Middle frontal gyrus (tissue), 1 donor: ENCODE results near the gene CABP1.

Experiments used
- DNase-seq: peaks from one replicate; pipeline ENCODE4 v3.0.0-alpha.2; 2015; ENCODE audit warnings: low spot score; ENCODE audit errors: extremely low spot score

Gene CABP1

DNA sequence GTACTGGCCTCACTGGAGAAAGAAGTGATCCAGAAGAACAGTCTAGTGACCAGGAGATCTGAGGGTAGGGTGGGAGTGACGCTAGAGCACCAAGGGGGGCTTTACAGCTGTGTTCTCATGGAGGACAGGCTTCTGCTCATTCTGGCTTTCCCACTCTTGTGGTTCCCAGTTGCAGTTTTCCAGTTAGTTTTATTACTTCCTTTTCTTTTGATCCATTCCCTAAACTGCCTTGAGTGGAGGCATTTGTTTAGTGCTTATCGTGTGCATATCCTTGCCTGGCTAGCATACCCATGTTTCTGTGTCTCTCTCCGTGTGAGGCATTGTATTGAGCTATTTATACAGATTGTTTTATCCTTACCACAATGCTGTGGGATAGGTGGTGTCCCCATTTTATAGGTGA lies 50.6 kb downstream of the CABP1 start:
- DNase-seq = no peak

DNA sequence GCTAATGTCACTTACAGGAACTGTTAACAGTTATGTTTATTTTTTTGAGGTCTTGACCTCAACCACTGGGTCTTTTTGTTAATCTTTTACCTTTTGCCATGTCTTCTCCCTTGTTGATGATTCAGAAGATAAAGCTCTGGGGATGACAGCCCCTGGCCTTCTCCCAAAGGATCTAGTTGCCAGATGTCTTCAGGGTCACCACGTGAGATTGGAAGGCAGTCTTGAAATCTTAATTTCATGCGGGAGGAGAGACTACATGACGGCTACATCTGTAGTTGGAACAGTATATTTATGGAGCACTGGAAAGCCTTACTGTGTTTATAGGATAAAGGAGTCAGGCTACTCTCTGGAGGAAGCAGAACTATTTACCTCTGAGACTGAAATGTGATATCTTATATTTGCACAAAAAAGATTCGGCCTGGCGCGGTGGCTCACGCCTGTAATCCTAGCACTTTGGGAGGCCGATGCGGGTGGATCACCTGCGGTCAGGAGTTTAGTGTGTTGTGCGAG lies 52.2 kb downstream of the CABP1 start:
- no peak for DNase-seq

DNA sequence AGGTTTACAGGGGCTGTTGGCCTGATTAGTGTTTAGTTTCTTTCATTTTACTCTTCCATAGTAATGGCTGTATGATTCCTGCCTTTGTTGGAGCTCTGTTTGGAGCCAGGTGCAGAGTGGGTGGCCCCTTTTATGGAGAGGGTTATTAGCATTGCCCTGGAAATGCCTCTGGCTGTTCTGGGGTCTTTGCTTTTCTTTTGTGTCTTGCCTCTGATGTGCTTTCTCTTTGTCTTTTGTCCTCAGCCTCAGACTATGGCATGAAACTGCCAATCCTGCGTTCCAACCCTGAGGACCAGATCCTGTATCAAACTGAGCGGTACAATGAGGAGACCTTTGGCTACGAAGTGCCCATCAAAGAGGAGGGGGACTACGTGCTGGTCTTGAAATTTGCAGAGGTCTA lies 53.4 kb downstream of the CABP1 start:
- no peak for DNase-seq

DNA sequence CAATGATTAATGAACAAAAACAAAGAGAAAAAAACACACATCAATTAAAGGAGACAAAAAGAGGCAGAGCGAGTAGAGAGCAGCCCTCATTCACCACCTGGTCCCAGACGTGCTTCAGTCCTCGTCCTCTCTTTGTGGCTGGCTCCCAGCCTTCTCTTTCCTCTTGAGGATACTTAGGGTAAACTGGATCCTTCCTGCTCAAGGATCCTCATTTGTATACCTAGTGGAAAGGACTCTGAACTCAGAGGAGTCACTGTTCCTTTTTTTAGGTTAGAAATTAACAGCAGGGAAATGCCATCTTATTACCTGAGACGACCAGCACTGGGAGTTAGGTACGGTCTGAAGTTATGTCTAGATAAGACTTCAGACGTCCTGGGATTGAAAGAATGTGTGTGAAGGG lies 56.2 kb downstream of the CABP1 start:
- no peak for DNase-seq

DNA sequence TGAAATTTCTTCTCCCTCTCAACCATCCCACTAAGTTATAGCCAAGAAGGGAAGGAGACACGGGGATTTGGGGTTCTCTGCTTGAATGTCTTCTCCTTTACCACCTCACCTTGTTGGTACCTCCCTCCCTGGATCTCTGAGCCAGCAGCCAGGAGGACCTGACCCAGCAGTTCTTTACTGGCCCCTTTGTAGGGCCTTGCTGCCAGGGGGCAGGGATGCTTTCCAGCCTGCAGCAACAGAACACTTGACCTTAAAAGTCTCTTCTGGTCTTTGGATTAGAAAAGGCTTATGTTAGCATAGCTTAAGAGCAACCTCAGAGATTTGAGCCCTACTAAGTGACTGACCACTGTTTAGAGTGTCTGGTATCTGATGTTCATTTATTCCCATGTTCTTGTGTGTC lies 56.9 kb downstream of the CABP1 start:
- DNase-seq = no peak

DNA sequence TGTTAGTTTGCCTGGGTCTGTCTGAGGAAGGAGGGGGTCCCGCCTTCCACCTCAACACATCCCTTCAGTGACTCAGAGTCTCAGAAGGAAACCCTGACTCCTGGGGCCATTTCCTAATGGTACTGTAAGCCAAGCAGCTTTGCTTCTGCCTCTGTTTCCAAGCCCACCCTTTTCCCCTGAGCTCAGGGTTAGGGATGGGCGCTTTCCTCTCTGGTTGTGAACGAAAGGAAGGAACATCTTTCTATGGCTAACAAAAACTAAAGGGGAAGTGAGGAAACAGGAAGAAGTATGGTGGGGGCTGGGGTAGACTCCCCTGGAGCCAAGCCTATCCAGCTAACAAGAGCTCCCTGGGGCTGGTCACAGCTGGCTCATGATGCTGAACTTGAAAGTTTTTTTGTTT lies 58.2 kb downstream of the CABP1 start:
- no peak for DNase-seq

DNA sequence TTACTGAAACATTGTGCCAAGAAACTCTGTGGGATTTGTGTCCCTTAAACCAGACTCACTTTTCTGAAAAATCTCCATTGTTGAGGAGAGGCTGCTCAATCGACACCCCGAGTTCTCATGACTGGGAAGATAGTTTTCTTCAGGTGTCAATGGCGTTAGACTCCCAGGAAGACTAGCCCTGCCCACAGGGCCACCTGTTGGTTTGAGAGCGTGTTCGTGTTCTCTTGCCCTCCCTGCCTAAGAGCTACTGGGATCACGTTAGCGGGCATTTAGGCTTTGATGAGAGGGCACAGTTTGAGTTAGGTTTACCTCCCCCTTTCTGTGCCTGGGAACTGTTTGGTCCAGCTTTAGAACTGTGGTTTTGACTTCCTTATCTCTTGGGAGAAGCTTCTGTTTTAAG lies 59.1 kb downstream of the CABP1 start:
- DNase-seq = no peak

DNA sequence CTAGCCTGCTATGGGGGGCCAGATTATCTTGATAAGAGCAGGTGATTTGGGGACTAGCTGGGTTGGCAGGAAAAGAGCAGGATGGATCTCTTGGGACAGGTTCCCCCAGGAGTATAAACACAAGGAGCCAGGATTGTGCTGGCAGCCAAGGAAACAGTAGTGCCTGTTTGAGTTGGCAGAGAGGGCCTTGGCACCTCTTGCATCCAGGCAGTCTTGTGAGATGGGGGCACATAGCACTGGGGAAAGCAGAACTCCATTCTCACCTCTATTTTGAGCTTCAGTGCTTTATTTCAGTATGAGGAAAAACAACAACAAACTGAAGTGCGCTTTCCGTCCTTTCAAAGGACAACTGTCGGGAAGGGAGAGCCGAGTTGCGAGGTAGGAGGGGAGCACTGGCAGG lies 60.5 kb downstream of the CABP1 start:
- no peak for DNase-seq

DNA sequence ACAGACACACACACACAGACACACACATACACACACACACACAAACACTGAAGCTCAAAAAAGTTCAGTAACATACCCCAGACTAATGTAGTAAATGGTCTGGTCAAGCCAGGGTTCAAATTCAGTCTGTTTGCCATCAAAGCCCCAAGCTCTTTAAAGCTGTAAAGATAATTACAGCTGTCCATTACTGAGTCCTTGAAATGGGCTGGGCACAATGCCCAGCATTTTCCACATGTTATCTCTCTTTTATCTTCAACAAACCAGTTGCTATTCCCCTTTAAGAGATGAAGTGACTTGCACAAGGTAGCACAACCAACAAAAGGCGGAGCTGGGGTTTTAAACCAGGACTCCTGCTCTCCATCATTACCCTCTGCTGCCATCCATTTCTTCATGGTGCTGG lies 62.2 kb downstream of the CABP1 start:
- no peak for DNase-seq

DNA sequence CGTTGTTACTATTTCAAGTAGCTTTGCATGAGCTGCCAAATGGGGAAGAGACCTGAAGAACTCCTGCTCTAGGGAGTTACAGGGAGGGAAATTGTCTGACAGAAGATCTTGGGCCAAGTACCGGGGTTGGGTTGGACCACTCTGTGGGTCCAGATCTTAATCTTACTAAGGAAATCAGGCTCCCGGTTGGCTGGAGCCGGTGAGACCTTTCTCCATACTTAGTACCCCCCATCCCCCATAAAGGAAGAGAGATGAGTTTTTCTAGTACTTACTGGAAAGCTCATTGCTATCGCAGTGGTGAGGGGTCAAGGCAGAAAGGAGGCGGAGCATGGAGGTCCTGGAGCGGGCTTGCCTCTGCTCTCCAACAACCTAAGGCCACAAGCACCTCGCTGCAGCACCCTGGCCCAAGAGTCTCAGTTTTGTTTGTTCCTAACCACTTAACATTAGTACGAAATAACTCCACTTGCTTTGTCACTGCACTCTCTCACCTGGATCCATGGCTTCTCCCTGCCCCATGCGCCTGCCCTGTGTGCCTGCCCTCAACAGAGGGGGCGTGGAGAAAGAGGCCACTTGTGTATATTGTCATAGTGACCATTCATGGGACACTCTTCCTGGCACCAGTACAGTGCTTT lies 63.0 kb downstream of the CABP1 start:
- no peak for DNase-seq

DNA sequence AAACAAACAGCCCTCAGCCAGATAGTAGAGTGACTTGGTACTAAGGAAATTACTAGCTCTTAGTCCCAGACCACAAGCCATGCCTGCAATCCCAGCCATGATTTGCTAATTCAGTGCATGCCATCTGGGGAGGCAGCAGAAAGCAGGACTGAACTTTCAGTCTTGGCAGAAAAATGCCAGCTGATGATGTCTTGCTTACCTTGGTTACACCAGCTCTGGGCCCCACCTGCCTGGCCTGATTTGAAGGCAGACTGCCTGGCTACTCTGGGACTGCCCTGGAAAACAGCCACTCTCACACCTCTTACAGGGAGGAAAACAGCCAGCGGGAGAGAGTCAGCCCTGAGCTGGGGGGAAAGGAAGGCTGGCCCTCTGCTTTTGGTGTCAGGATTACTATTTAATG lies 65.2 kb downstream of the CABP1 start:
- DNase-seq = no peak

DNA sequence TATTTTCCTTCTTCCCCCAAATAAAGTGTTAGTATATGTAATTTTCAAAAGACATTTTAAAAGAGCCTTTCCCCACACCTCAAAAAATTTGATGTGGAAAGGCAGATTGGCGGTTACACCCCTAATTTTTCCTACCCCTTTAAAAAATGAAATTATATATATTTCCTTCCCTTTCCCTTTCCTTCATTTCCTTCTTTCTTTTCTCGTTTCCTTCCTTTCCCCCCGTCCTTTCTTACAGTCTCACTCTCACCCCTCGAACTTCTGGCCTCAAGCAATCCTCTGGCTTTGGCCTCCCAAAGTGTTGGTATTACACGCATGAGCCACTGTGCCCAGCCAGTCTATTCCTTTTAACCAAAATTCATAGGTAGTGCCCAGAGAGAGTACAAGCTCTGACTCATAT lies 65.6 kb downstream of the CABP1 start:
- no peak for DNase-seq

DNA sequence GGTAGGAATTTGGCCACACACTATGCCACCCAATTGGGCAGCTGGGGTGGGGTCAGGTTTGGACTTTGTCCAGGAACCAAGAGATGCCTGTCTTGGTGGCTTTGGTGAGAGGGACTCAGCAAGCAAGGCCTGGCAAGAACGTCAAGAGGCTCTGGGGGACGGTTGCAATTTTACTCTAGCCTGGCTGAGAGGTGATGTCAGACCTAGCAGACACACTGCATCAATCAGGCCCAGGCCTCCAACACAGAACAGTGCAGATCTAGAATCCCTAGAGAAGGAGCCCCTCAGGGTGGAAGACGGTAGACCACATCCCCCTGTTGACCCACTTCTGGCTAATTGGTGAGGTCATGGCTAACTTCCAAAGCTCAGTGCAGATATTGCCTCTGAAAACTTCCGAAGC lies 68.2 kb downstream of the CABP1 start:
- DNase-seq = no peak

DNA sequence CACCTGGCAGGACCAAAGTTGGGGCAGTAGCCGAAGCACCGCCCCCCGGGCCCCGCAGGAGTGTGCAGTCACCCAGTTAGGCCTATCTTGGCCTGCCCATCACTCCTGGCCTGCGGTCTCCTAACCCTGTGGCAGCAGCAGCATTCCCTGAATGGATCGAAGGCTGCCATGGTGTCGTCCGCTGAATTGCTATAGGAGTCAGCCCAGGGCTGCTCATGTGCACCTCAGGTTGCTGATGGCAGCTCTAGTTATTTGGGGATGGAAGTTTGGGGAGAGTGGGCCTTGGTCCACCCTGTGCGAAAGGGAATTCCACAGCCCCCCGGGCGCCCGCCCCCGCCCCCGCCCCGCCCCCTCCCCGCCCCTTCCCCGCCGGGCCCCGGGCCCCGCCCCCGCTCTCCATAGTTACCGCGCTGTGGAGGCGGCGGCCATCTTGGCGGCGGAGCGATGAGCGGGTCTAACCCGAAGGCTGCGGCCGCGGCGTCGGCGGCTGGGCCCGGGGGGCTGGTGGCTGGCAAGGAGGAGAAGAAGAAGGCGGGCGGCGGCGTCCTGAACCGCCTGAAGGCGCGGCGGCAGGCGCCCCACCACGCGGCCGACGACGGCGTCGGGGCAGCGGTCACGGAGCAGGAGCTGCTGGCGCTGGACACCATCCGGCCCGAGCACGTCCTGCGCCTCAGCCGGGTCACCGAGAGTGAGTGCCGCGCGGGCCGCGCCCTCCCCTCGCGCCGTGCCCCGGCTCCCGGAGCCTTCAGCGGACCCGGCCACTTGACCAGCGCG lies 69.8 kb downstream of the CABP1 start, which contains the start of gene UNC119B:
TSS of gene UNC119B (plus strand) at position 428 of the 774 bp plus-strand sequence. CDS start at position 445, 17 bp downstream.
- DNase-seq = peak; percentile 56

DNA sequence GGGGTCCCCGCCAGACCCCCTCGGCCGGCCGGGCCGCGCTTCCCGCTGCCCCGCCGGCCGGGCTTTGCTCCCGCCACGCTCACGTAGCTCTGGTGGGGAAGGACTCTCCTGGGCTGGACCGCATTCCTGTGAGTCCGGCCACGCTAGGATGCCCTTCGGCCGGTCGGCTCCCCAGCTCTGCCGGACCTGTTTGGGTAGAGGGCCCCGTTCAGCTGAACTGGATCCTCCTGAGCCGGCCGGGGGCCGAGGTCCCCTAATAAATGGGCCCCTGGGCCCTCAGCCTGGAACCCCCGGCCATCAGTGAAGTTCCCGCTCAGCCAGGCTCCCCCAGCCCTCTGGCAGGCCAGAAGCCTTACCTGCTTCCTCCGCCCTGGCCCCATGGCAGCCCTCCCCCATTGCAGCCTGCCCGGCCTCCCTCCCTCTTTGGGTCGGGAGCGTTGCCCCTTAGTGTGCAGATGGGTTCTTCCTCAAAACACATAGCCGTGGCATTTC lies 70.4 kb downstream of the CABP1 start:
- DNase-seq = no peak

DNA sequence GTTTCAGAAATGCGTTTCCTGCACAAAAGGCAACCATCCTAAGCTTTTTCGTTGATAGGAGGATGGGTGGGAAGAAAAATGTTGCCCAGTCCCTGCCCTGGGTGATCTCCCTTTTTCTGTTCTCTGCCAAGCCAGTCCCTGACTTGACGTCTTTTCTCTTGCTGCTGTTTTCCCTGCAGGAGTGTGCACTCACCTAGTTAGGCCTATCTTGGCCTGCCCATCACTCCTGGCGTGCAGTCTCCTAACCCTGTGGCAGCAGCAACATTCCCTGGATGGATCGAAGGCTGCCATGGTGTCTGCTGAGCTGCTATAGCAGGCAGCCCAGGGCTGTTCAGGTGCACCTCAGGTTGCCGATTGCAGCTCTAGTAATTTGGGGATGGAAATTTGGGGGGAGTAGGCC lies 71.0 kb downstream of the CABP1 start:
- no peak for DNase-seq

DNA sequence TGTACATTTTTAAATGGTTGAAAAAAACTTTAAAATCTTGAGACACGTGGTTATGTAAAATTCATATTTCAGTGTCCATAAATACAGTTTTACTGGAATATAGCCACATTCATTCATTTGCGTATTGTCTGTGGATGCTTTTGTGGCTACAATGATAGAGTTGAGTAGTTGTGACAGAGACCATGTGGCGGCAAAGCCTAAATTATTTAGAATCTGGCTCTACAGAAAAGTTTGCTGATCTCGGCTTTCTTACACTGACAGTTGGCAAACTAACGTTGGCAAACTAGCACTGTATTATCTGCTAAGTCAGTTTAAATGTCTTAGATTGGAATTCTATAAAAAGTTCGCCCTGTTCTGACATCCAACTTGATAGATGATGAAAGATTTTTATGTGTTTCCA lies 72.2 kb downstream of the CABP1 start:
- no peak for DNase-seq

DNA sequence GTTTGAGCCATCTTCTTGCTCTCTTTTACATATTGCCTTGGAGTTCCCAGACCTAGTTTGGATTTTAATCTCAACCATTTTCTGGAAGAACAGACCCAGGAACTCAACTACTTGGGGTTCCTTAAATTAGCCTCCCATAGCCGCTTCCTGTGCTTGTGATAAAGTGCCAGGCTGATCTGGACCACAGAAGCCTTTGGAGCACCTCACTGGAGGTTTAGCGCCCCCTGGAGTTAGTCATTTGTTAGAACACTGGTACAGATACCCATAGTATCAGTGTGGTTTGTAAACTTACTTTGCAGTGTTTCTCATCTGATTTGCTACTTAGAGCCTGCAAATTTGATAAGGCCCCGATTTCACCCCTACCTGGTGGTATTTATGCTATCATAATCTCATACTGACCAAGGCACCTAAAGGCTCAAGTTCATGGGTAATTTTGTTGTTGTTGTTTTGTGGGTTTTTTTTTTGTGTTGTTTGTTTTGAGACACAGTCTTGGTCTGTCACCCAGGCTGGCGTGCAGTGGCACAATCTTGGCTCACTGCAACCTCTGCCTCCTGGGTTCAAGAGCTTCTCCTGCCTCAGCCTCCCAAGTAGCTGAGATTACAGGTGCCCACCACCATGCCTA lies 73.5 kb downstream of the CABP1 start:
- DNase-seq = peak; percentile 53
